OCI-LY7 (cell line): ENCODE results near the gene FBXO47. TPM values are rescaled to one million over a fixed set of nuclear protein-coding genes. Genes with fewer than 3 reads are reported as not detected.

Experiments used
- BruUV-seq: library from RNA; stranded (reverse); fragments of 400-500 nt; replicated peaks from 2 replicates; lab custom pipeline; 2021; lab: Mats Ljungman, UMichigan
- CTCF ChIA-PET: fragments of 300-600 bp; sonication (Branson Sonifier 250); formaldehyde crosslinking; loops from one replicate; lab custom pipeline; 2022; ENCODE audit warnings: antibody characterized with exemption; ENCODE audit not compliant: unreplicated experiment; lab: Charles Lee
- POLR2A ChIA-PET: fragments of 300-600 bp; sonication (Branson Sonifier 250); formaldehyde crosslinking; loops from one replicate; lab custom pipeline; 2022; ENCODE audit warnings: antibody characterized with exemption; lab: Charles Lee
- DNase-seq: peaks from one replicate; pipeline ENCODE4 v3.0.0-alpha.2; 2015; ENCODE audit warnings: low spot score
- H2AFZ ChIP-seq: fragments of 200-600 bp; sonication (generic), shearing (Covaris generic); 2 replicates; pipeline ENCODE4 v1.6.1; 2014; ENCODE audit warnings: mild to moderate bottlenecking, antibody characterized with exemption, low read length, moderate library complexity
- H3K27ac ChIP-seq: fragments of 200-600 bp; sonication (generic); 2 replicates; pipeline ENCODE4 v1.5.1; 2014; ENCODE audit warnings: mixed run types, low read depth, mild to moderate bottlenecking, moderate library complexity, low read length, inconsistent platforms; ENCODE audit not compliant: poor library complexity, severe bottlenecking
- H3K36me3 ChIP-seq: fragments of 200-600 bp; sonication (generic); 2 replicates; pipeline ENCODE4 v1.6.1; 2014; ENCODE audit warnings: mild to moderate bottlenecking, antibody characterized with exemption, low read length, moderate library complexity, mixed read lengths; ENCODE audit not compliant: insufficient read depth
- H3K4me1 ChIP-seq: fragments of 200-600 bp; sonication (generic); 2 replicates; pipeline ENCODE4 v1.5.1; 2014; ENCODE audit warnings: mild to moderate bottlenecking, low read length; ENCODE audit not compliant: insufficient read depth, poor library complexity, severe bottlenecking
- H3K4me2 ChIP-seq: fragments of 200-600 bp; sonication (generic); 2 replicates; pipeline ENCODE4 v1.6.1; 2014; ENCODE audit warnings: mild to moderate bottlenecking, low read length
- H3K4me3 ChIP-seq: fragments of 200-600 bp; sonication (generic); 2 replicates; pipeline ENCODE4 v1.5.1; 2014; ENCODE audit warnings: mild to moderate bottlenecking, low read depth, low read length; ENCODE audit not compliant: poor library complexity, severe bottlenecking
- H3K79me2 ChIP-seq: fragments of 200-600 bp; sonication (generic); 2 replicates; pipeline ENCODE4 v1.6.1; 2016; ENCODE audit warnings: low read depth, mild to moderate bottlenecking, low read length, moderate library complexity, mixed read lengths; ENCODE audit not compliant: insufficient read depth
- H3K9me2 ChIP-seq: fragments of 200-600 bp; sonication (generic); 2 replicates; pipeline ENCODE4 v1.6.1; 2016; ENCODE audit warnings: mild to moderate bottlenecking, low read length, mixed read lengths; ENCODE audit not compliant: insufficient read depth
- H3K9me3 ChIP-seq: fragments of 200-600 bp; sonication (generic); 2 replicates; pipeline ENCODE4 v1.6.1; 2014; ENCODE audit warnings: mild to moderate bottlenecking, mixed run types, low read length, mixed read lengths
- H4K20me1 ChIP-seq: fragments of 200-600 bp; sonication (generic); 2 replicates; pipeline ENCODE4 v1.6.1; 2014; ENCODE audit warnings: mild to moderate bottlenecking, antibody characterized with exemption, low read length, moderate library complexity, mixed read lengths; ENCODE audit not compliant: insufficient read depth
- EZH2phosphoT487 ChIP-seq: fragments of 200-600 bp; sonication (generic); IDR thresholded peaks from 2 replicates; pipeline ENCODE4 v1.6.1; 2018; ENCODE audit warnings: low read depth, borderline replicate concordance, mild to moderate bottlenecking, mixed run types, antibody characterized with exemption, low read length, moderate library complexity, mixed read lengths
- intact Hi-C: fragments of 100-400 bp; cut with micrococcal nuclease; formaldehyde crosslinking; loops from one replicate; pipeline ENCODE4 v1.10.0; 2022; ENCODE audit not compliant: unreplicated experiment
- total RNA-seq, 2 experiments: library from RNA; depleted of rRNA in 1 of 2; stranded (reverse); fragments of >200 nt in 1 of 2; shearing (Covaris generic) in 1 of 2; gene quantifications; 2 replicates each; pipeline ENCODE4 v1.2.3, GENCODE V29; 2014 to 2022
- TF ChIP-seq, protein P1 (sequence below): fragments of 200-600 bp; sonication (generic); conservative IDR thresholded peaks from 2 replicates; pipeline ENCODE4 v1.5.1; 2014; ENCODE audit warnings: mild to moderate bottlenecking, antibody characterized with exemption, low read length, moderate library complexity, mixed read lengths

The FBXO47 gene
- total RNA-seq, 2 experiments from 2014 or later = 0.13 TPM; not detected in 1

DNA sequence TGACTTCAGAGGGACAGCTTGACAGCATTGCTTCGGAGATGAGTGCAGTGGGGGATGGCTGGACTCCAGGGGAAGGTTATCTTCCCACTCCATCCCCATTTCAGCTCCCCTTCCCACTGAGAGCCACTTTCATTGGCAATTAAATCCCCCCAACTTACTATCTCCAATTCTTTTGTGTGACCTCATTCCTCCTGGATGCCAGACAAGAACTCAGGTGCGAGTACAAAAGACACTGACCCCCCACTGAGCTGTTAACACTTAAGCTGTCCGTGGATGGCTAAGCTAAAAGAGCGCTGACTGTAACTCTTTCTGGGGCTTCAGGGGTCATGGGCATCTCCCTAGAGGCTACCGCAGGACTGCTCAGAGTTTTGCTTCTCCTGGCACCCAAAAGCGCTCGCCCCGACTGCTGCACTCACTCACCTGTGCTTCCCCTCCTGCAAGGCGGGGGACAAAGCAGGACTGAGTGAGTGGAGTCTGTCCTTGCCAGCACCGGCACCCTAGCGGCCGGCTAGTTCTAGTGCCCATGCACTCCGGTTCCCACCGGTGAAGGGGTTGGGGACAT, 44.8 kb upstream of the FBXO47 start:
- no peaks in the 10 kb centered on the region for H3K36me3 ChIP-seq
- H3K27ac ChIP-seq = no peak overlapping the region
- TF ChIP-seq, protein P1, sequence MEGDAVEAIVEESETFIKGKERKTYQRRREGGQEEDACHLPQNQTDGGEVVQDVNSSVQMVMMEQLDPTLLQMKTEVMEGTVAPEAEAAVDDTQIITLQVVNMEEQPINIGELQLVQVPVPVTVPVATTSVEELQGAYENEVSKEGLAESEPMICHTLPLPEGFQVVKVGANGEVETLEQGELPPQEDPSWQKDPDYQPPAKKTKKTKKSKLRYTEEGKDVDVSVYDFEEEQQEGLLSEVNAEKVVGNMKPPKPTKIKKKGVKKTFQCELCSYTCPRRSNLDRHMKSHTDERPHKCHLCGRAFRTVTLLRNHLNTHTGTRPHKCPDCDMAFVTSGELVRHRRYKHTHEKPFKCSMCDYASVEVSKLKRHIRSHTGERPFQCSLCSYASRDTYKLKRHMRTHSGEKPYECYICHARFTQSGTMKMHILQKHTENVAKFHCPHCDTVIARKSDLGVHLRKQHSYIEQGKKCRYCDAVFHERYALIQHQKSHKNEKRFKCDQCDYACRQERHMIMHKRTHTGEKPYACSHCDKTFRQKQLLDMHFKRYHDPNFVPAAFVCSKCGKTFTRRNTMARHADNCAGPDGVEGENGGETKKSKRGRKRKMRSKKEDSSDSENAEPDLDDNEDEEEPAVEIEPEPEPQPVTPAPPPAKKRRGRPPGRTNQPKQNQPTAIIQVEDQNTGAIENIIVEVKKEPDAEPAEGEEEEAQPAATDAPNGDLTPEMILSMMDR = no peak
- no peak for TF ChIP-seq EZH2phosphoT487
- no peaks in the 10 kb centered on the region for H3K9me2 ChIP-seq
- ChIA-PET CTCF (no interaction called here), POLR2A (no interaction called here)
- no peaks in the 10 kb centered on the region for H4K20me1 ChIP-seq
- intact Hi-C loops = no loop called here
- no TSS peak for BruUV-seq
- H2AFZ ChIP-seq = no peak overlapping the region
- H3K9me3 ChIP-seq = no peaks in the 10 kb centered on the region
- no peak for DNase-seq
- H3K4me3 ChIP-seq = no peak overlapping the region
- no peaks in the 10 kb centered on the region for H3K79me2 ChIP-seq
- H3K4me1 ChIP-seq = no peaks in the 10 kb centered on the region
- no peak overlapping the region for H3K4me2 ChIP-seq

GRCh38 chr17:39009581-39010001, 42.4 kb upstream of the FBXO47 start:
- Histone ChIP-seq H4K20me1 (no peaks in the 10 kb centered on the region), H3K9me2 (no peaks in the 10 kb centered on the region), H3K27ac (no peak overlapping the region), H3K4me1 (no peaks in the 10 kb centered on the region), H2AFZ (no peak overlapping the region), H3K4me2 (no peak overlapping the region), H3K4me3 (no peak overlapping the region), H3K79me2 (no peaks in the 10 kb centered on the region), H3K9me3 (no peaks in the 10 kb centered on the region), H3K36me3 (no peaks in the 10 kb centered on the region)
- CTCF ChIA-PET = no interaction called here
- BruUV-seq = no TSS peak
- no peak for DNase-seq
- intact Hi-C loops = no loop called here
- POLR2A ChIA-PET = no interaction called here
- TF ChIP-seq, protein P1 = no peak
- TF ChIP-seq EZH2phosphoT487 = no peak

DNA sequence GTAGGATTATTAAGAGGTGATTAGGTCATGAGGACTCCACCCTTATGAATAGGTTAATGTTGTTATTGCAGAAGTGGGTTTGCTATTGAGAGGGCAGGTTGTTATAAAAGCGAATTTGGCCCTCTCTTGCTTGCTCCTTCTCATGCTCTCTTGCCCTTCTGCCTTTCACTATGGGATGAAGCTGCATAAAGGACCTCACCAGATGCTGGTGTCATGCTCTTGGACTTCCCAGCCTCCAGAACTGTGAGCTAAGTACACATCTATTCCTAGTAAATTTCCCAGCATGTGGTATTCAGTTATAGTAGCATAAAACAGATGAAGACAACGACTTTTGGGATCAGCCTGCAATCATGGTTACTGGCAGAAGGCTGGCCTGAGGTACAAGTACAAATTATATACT, 41.4 kb upstream of the FBXO47 start:
- ChIA-PET CTCF (no interaction called here), POLR2A (no interaction called here)
- TF ChIP-seq, protein P1 = no peak
- no peak for TF ChIP-seq EZH2phosphoT487
- H3K4me1 ChIP-seq = no peaks in the 10 kb centered on the region
- DNase-seq = no peak
- H3K9me2 ChIP-seq = no peaks in the 10 kb centered on the region
- no peak overlapping the region for H3K4me2 ChIP-seq
- H3K36me3 ChIP-seq = no peaks in the 10 kb centered on the region
- H3K27ac ChIP-seq = no peak overlapping the region
- H3K4me3 ChIP-seq = no peak overlapping the region
- intact Hi-C loops = no loop called here
- BruUV-seq = no TSS peak
- no peaks in the 10 kb centered on the region for H4K20me1 ChIP-seq
- no peaks in the 10 kb centered on the region for H3K79me2 ChIP-seq
- no peak overlapping the region for H2AFZ ChIP-seq
- no peaks in the 10 kb centered on the region for H3K9me3 ChIP-seq
